Erythroblast (primary cell): Measurements from ENCODE around the gene TEAD4.

Source experiments
- GATA1 ChIP-seq: IDR thresholded peaks from 2 replicates; pipeline ENCODE4 v1.6.1; 2011; ENCODE audit warnings: low read depth, mild to moderate bottlenecking, control low read depth, low read length, moderate library complexity
- POLR2A ChIP-seq: IDR thresholded peaks from 2 replicates; pipeline ENCODE4 v1.6.1; 2011; ENCODE audit warnings: mild to moderate bottlenecking, low read length

DNA sequence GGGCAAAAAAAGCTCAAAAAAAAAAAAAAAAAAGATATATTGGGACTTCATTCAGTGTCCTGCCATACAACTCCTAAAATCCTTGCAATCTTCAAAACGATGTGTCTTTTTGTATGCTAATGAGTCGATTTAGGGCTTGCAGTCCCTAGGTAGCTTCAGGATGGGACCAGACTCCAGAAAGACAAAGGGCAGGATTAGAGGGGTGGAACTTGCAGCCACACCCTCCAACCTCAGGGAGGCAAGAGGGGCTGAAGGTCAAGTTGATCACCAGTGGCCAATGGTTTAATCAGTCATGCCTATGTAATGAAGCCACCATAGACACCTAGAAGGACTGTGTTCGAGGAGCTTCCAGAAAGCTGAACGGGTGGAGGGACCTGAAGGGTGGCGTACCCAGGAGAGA lies 29.3 kb downstream of the TEAD4 start:
- TF ChIP-seq POLR2A (no peak), GATA1 (no peak)
